Keratinocyte (primary cell): ENCODE data around the gene CCNYL1. TPM values are rescaled to one million over a fixed set of nuclear protein-coding genes. Genes with fewer than 3 reads are reported as not detected.

ENCODE experiments used
- DNase-seq: peaks from one replicate; pipeline ENCODE4 v3.0.0-alpha.2; 2011; ENCODE audit warnings: low read depth, missing footprints, low spot score
- FAIRE-seq: peaks from 2 replicates; lab custom pipeline; 2011; peaks lifted over from hg19 to GRCh38; lab: Jason Lieb, UNC
- H2AFZ ChIP-seq: 2 replicates; pipeline ENCODE4 v1.6.0; 2012; ENCODE audit warnings: low read length, control low read depth, inconsistent platforms; ENCODE audit not compliant: control insufficient read depth
- H3K27ac ChIP-seq: 2 replicates; pipeline ENCODE4 v1.5.1; 2011; ENCODE audit warnings: low read length; ENCODE audit not compliant: control insufficient read depth, insufficient read depth
- H3K27me3 ChIP-seq: 3 replicates; pipeline ENCODE4 v1.6.0; 2011; ENCODE audit warnings: low read length; ENCODE audit not compliant: control insufficient read depth, insufficient read depth; ENCODE audit errors: extremely low read depth
- H3K36me3 ChIP-seq, 2 experiments: 2 replicates in 1 of 2; 3 replicates in 1 of 2; pipeline ENCODE4 v1.5.1; 2011; ENCODE audit warnings: low read length in 2 of 2, mild to moderate bottlenecking in 1 of 2; ENCODE audit not compliant: control insufficient read depth in 2 of 2, insufficient read depth in 2 of 2; ENCODE audit errors: extremely low read depth in 1 of 2
- H3K4me1 ChIP-seq: 3 replicates; pipeline ENCODE4 v1.5.1; 2011; ENCODE audit warnings: low read length; ENCODE audit not compliant: control insufficient read depth, insufficient read depth; ENCODE audit errors: extremely low read depth
- H3K4me2 ChIP-seq: 3 replicates; pipeline ENCODE4 v1.6.0; 2011; ENCODE audit warnings: low read depth, low read length; ENCODE audit not compliant: control insufficient read depth, insufficient read depth; ENCODE audit errors: extremely low read depth
- H3K4me3 ChIP-seq, 3 experiments: fragments of 200-600 bp in 1 of 3; sonication (generic) in 1 of 3; 2 replicates in 2 of 3; 3 replicates in 1 of 3; pipeline ENCODE4 v1.5.1; 2011 to 2016; ENCODE audit warnings: low read length in 3 of 3, mild to moderate bottlenecking in 3 of 3, control low read depth in 2 of 3, inconsistent platforms in 1 of 3, low read depth in 1 of 3, mixed read lengths in 1 of 3, mixed run types in 1 of 3, moderate library complexity in 1 of 3; ENCODE audit not compliant: control insufficient read depth in 2 of 3, insufficient read depth in 2 of 3; ENCODE audit errors: extremely low read depth in 1 of 3
- H3K79me2 ChIP-seq: 2 replicates; pipeline ENCODE4 v1.6.0; 2012; ENCODE audit warnings: low read length; ENCODE audit not compliant: control insufficient read depth, insufficient read depth
- H3K9ac ChIP-seq: 3 replicates; pipeline ENCODE4 v1.6.0; 2011; ENCODE audit warnings: low read length; ENCODE audit not compliant: control insufficient read depth, insufficient read depth; ENCODE audit errors: extremely low read depth
- H3K9me1 ChIP-seq: 3 replicates; pipeline ENCODE4 v1.6.0; 2011; ENCODE audit warnings: low read length; ENCODE audit not compliant: control insufficient read depth, insufficient read depth; ENCODE audit errors: extremely low read depth
- H3K9me3 ChIP-seq: 2 replicates; pipeline ENCODE4 v1.5.1; 2012; ENCODE audit warnings: low read depth, low read length; ENCODE audit not compliant: control insufficient read depth
- H4K20me1 ChIP-seq: 3 replicates; pipeline ENCODE4 v1.6.0; 2011; ENCODE audit warnings: low read length; ENCODE audit not compliant: control insufficient read depth, insufficient read depth; ENCODE audit errors: extremely low read depth
- CTCF ChIP-seq, 3 experiments: IDR thresholded peaks in 1 of 3; conservative IDR thresholded peaks in 1 of 3; optimal IDR thresholded peaks in 1 of 3; 2 replicates in 2 of 3; 3 replicates in 1 of 3; pipeline versions ENCODE3 to v1.5.1; 2011; ENCODE audit warnings: low read length in 3 of 3, mild to moderate bottlenecking in 3 of 3, moderate library complexity in 2 of 3, control low read depth in 1 of 3, inconsistent platforms in 1 of 3; ENCODE audit not compliant: insufficient read depth in 2 of 3; ENCODE audit errors: extremely low read depth in 1 of 3
- EZH2 ChIP-seq: IDR thresholded peaks from one replicate; pipeline ENCODE4 v1.6.1; 2012; ENCODE audit warnings: inconsistent platforms, mild to moderate bottlenecking, low read length, moderate library complexity
- dilution Hi-C: fragments of 300-500 bp; cut with MboI; formaldehyde crosslinking; loops from one replicate; pipeline ENCODE4 v1.7.0; 2020; ENCODE audit warnings: low sequenced_read_pairs; ENCODE audit not compliant: extremely low pct_ligation_motif_present
- polyA plus RNA-seq, 5 experiments: library from polyadenylated mRNA; depleted of rRNA in 3 of 5; stranded (reverse) in 3 of 5; stranded (forward) in 1 of 5; unstranded in 1 of 5; fragments of >200 nt; gene quantifications; 1 replicate in 1 of 5; 2 replicates in 3 of 5; 3 replicates in 1 of 5; pipeline versions ENCODE4 v1.2.1 to v1.2.3, GENCODE V29; 2011 to 2012; ENCODE audit warnings: missing spikeins in 2 of 5, low read depth in 1 of 5, low replicate concordance in 1 of 5
- small RNA-seq, 3 experiments: library from RNA; depleted of rRNA; stranded (forward); fragments of <200 nt; gene quantifications; one replicate each; pipeline ENCODE3, GENCODE V24; 2012; ENCODE audit warnings: low read depth in 3 of 3, low replicate concordance in 1 of 3; ENCODE audit not compliant: insufficient read length in 3 of 3

Gene CCNYL1
- polyA plus RNA-seq, 1 donor (not counting 4 experiments of a cell fraction or from before 2014, with no cell fraction given) = 29.9 TPM

GRCh38 chr2:207802650-207803049, 91.2 kb downstream of the CCNYL1 start:
- Histone ChIP-seq H3K27me3 (no peaks in the 10 kb centered on the region), H3K4me1 (peaks cover 18% of the 10 kb centered on the region), H3K4me3 (no peak overlapping the region), H4K20me1 (no peaks in the 10 kb centered on the region), H3K9me3 (no peaks in the 10 kb centered on the region), H3K9ac (no peak overlapping the region), H3K36me3 (no peaks in the 10 kb centered on the region), H3K4me2 (no peak overlapping the region), H3K9me1 (no peaks in the 10 kb centered on the region), H2AFZ (no peak overlapping the region), H3K27ac (no peak overlapping the region), H3K79me2 (no peaks in the 10 kb centered on the region)
- no peak for FAIRE-seq
- DNase-seq = no peak
- TF ChIP-seq CTCF (optimal IDR thresholded peaks at IDR 0.05 in 1 of 3, IDR thresholded peaks at IDR 0.05 in 1 of 3, conservative IDR thresholded peaks at IDR 0.05 in 1 of 3; ENCODE audit: extremely low read depth in 1 of 3, insufficient read depth in 2 of 3, low read length in 3 of 3) = no peak
- TF ChIP-seq EZH2 = no peak
- dilution Hi-C loops = no loop called here

Small RNAs within 50 kb of the gene (small RNA-seq; reads per million reads assigned to genes)
- gene RF00019 (0 reads per million in 3 experiments), gene RNU6-664P (0 reads per million in 3 experiments)

Other genes starting within 250 kb of the CCNYL1 start
- gene CREB1, start 181.7 kb upstream of the CCNYL1 start, polyA plus RNA-seq = 35.6 to 56.1 TPM (median 38.9 TPM) in 3 replicates
- 5.3 to 10.1 TPM (median 7.9 TPM) in 3 replicates for gene METTL21A, start 86.2 kb upstream of the CCNYL1 start, polyA plus RNA-seq
- gene FZD5, start 58.3 kb downstream of the CCNYL1 start, polyA plus RNA-seq = 1.6 to 2.4 TPM (median 2.1 TPM) in 3 replicates